SK-N-SH treated with all-trans-retinoic acid at 6 μM for 48 hours (cell line): ENCODE measurements around the gene AP1S1.

Experiments used
- PPARA ChIP-seq: fragments of 250-450 bp; sonication (Bioruptor Pico); IDR thresholded peaks from 2 replicates; pipeline ENCODE4 v1.5.0; 2020; ENCODE audit warnings: mild to moderate bottlenecking, borderline replicate concordance
- RARB ChIP-seq: fragments of 250-450 bp; sonication (Bioruptor Pico); IDR thresholded peaks from 2 replicates; pipeline ENCODE4 v1.8.0; 2021; ENCODE audit warnings: mild to moderate bottlenecking, moderate library complexity
- SNAI2 ChIP-seq: fragments of 250-450 bp; sonication (Bioruptor Pico); IDR thresholded peaks from 2 replicates; pipeline ENCODE4 v1.5.0; 2020; ENCODE audit warnings: mild to moderate bottlenecking, moderate library complexity
- TOX ChIP-seq: fragments of 250-450 bp; sonication (Bioruptor Pico); IDR thresholded peaks from 2 replicates; pipeline ENCODE4 v1.8.0; 2021; ENCODE audit warnings: mild to moderate bottlenecking, moderate library complexity, borderline replicate concordance
- ZFP30 ChIP-seq: fragments of 450-650 bp; formaldehyde crosslinking; IDR thresholded peaks from 2 replicates; pipeline ENCODE4 v1.5.0; 2022; ENCODE audit warnings: mild to moderate bottlenecking, moderate library complexity
- ZNF8 ChIP-seq: fragments of 450-650 bp; formaldehyde crosslinking; IDR thresholded peaks from 2 replicates; pipeline ENCODE4 v1.5.0; 2020; ENCODE audit warnings: mild to moderate bottlenecking, moderate library complexity
- TF ChIP-seq, protein P1 (sequence below): fragments of 250-450 bp; sonication (Bioruptor Pico); IDR thresholded peaks from 2 replicates; pipeline ENCODE4 v1.5.1; 2020; ENCODE audit warnings: low read depth, mild to moderate bottlenecking, moderate library complexity

DNA sequence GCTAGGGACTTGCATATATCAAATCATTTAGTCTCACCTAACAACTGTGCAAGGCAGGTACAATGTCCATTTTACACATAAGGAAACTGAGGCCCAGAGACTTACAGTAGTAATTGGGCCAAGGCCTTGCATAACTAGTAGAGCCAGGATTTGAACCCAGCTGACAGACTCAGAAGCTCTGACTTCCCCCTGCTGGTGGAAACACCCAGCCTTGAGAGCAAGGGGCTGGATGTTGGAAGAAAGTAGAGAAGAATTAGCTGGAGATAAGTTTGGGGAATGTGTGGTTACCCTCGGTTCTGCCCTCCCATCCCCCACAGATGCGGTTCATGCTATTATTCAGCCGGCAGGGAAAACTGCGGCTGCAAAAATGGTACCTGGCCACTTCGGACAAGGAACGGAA lies 2.0 kb downstream of the AP1S1 start:
- TF ChIP-seq ZFP30 (CRISPR knock-in tag) (no peak), TOX (CRISPR knock-in tag) (no peak), ZNF8 (no peak), SNAI2 (CRISPR knock-in tag) (no peak), PPARA (CRISPR knock-in tag) (no peak), RARB (CRISPR knock-in tag) (no peak)
- TF ChIP-seq, protein P1, sequence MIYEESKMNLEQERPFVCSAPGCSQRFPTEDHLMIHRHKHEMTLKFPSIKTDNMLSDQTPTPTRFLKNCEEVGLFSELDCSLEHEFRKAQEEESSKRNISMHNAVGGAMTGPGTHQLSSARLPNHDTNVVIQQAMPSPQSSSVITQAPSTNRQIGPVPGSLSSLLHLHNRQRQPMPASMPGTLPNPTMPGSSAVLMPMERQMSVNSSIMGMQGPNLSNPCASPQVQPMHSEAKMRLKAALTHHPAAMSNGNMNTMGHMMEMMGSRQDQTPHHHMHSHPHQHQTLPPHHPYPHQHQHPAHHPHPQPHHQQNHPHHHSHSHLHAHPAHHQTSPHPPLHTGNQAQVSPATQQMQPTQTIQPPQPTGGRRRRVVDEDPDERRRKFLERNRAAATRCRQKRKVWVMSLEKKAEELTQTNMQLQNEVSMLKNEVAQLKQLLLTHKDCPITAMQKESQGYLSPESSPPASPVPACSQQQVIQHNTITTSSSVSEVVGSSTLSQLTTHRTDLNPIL = no peak
